Measurements from ENCODE around the gene GNAT2. TPM values are rescaled to one million over a fixed set of nuclear protein-coding genes. Genes with fewer than 3 reads are reported as not detected.

GNAT2 gene
- total RNA-seq, 1 experiment from 2014 or later: not detected

GRCh38 chr1:109619576-109620400 lies at the start of gene GNAT2, which contains the start of gene AMPD2 (continued):
- no peak for TF ChIP-seq ATF6 (CRISPR knock-in tag; IDR thresholded peaks at IDR 0.05)
- no peak for TF ChIP-seq TEAD4 (CRISPR knock-in tag; IDR thresholded peaks at IDR 0.05)

- ATAC-seq: peak; percentile 45
- CTCF ChIA-PET: interaction anchor here (0.6 to 5.4 kb wide), 6 partner anchors 26 to 835 kb away, joined by 3 to 22 read pairs (median 4); partner anchors contain the start of gene AHCYL1
- H3K9me3 Mint-ChIP-seq: peaks cover 9% of the 10 kb centered on the region
- H3K4me1 Mint-ChIP-seq: peaks cover 6% of the 10 kb centered on the region
- H3K36me3 Mint-ChIP-seq: no peaks in the 10 kb centered on the region
- H3K27ac Mint-ChIP-seq: no peak overlapping the region
- H3K27me3 Mint-ChIP-seq (ENCODE audit: low read depth): peaks cover 3% of the 10 kb centered on the region; the same call in 1 of the 2 replicates
- TF ChIP-seq USF1 (CRISPR knock-in tag; IDR thresholded peaks at IDR 0.05): no peak
- no peak for TF ChIP-seq TCF7 (CRISPR knock-in tag; IDR thresholded peaks at IDR 0.05; ENCODE audit: low read depth)
- TF ChIP-seq NR2C2 (CRISPR knock-in tag; IDR thresholded peaks at IDR 0.05): no peak
- TF ChIP-seq ZNF121 (CRISPR knock-in tag; IDR thresholded peaks at IDR 0.05): no peak
- TF ChIP-seq ZNF317 (CRISPR knock-in tag; IDR thresholded peaks at IDR 0.05; ENCODE audit: borderline replicate concordance, low read depth): no peak
- no peak for TF ChIP-seq ELF4 (CRISPR knock-in tag; IDR thresholded peaks at IDR 0.05; ENCODE audit: low read depth)
- TF ChIP-seq GABPB1 (CRISPR knock-in tag; IDR thresholded peaks at IDR 0.05): no peak
- TF ChIP-seq HMGXB4 (CRISPR knock-in tag; IDR thresholded peaks at IDR 0.05): no peak
- TF ChIP-seq ZNF281 (CRISPR knock-in tag; IDR thresholded peaks at IDR 0.05): no peak
- no peak for TF ChIP-seq ZNF512 (CRISPR knock-in tag; IDR thresholded peaks at IDR 0.05; ENCODE audit: borderline replicate concordance)
- TF ChIP-seq ZNF423 (CRISPR knock-in tag; IDR thresholded peaks at IDR 0.05): no peak
- TF ChIP-seq PREB (CRISPR knock-in tag; IDR thresholded peaks at IDR 0.05; ENCODE audit: borderline replicate concordance): no peak
- TF ChIP-seq SMAD4 (CRISPR knock-in tag; IDR thresholded peaks at IDR 0.05): no peak
- no peak for TF ChIP-seq KAT7 (CRISPR knock-in tag; IDR thresholded peaks at IDR 0.05; ENCODE audit: borderline replicate concordance)
- TF ChIP-seq E2F5 (CRISPR knock-in tag; IDR thresholded peaks at IDR 0.05): no peak
- peak overlapping the region; percentile 68 for H3K4me3 Mint-ChIP-seq
- POLR2A ChIA-PET: interaction anchor here (1.2 to 1.3 kb wide), 2 partner anchors 28 to 119 kb away, joined by 4 to 5 read pairs; partner anchors contain the start of gene GNAI3
- no peak for DNase-seq (ENCODE audit: low spot score)
These were observed 48.8 kb upstream of the GNAT2 start for GRCh38 chr1:109668123-109668775.

All from WTC11 (cell line).